ENCODE results near the gene INO80.
"Not testable (repeated sequence)": the region's sequence is repeated elsewhere in the genome, so short reads cannot be mapped to it uniquely, and the experiment has no call there.

Gene INO80

DNA sequence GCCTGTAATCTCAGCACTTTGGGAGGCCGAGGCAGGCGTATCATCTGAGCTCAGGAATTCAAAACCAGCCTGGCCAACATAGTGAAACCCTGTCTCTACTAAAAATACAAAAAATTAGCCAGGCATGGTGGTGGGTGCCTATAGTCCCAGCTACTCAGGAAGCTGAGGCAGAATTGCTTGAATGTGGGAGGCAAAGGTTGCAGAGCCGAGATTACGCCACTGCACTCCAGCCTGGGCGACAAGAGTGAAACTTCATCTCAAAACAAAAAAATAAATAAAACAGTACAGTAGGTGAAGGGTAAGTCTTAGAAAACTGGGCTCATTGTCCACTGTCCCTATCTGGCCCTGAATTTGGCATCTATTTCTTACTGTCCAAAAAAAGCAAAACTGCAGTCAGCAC, 37.2 kb downstream of the INO80 start:
- peaks cover 46 to 54% of the 10 kb centered on the region in 2 donors for H3K36me3 ChIP-seq (ENCODE audit: control insufficient read depth in 2 of 2, insufficient read depth in 2 of 2, low read length in 2 of 2)
- not testable (repeated sequence) for H3K27me3 ChIP-seq (ENCODE audit: control insufficient read depth in 1 of 2, insufficient read depth in 2 of 2, low read length in 2 of 2); H3K9ac ChIP-seq (ENCODE audit: low read length in 2 of 2); H3K9me3 ChIP-seq (ENCODE audit: control insufficient read depth in 2 of 2, low read length in 2 of 2); H3K4me1 ChIP-seq (ENCODE audit: control insufficient read depth, insufficient read depth, low read length); H3K4me3 ChIP-seq (ENCODE audit: low read length in 2 of 2); H3K27ac ChIP-seq (ENCODE audit: low read length)

DNA sequence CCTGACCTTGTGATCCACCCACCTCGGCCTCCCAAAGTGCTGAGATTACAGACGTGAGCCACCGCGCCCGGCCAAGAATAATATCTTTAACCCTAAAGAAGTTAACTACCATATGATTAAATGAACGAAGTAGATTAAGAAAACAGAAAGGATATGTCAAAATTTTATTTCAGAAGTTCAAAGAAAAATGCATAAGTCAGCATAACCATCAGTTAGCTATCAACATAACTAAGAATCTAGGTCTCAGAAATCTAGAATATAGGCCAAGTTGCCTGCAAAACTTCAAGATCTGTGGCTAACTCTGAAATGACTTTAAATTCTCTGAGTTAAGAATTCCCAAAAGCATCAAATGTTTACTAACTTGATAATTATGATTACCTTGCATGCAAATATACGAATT, 38.0 kb downstream of the INO80 start:
- no peaks in the 10 kb centered on the region for H3K27me3 ChIP-seq (ENCODE audit: control insufficient read depth in 1 of 2, insufficient read depth in 2 of 2, low read length in 2 of 2)
- H3K4me1 ChIP-seq (ENCODE audit: control insufficient read depth, insufficient read depth, low read length) = no peaks in the 10 kb centered on the region
- H3K27ac ChIP-seq (ENCODE audit: low read length) = no peak overlapping the region
- no peak overlapping the region for H3K9ac ChIP-seq (ENCODE audit: low read length in 2 of 2)
- no peaks in the 10 kb centered on the region for H3K9me3 ChIP-seq (ENCODE audit: control insufficient read depth in 2 of 2, low read length in 2 of 2)
- H3K36me3 ChIP-seq (ENCODE audit: control insufficient read depth in 2 of 2, insufficient read depth in 2 of 2, low read length in 2 of 2) = peaks cover 46 to 53% of the 10 kb centered on the region in 2 donors
- H3K4me3 ChIP-seq (ENCODE audit: low read length in 2 of 2) = no peak overlapping the region

DNA sequence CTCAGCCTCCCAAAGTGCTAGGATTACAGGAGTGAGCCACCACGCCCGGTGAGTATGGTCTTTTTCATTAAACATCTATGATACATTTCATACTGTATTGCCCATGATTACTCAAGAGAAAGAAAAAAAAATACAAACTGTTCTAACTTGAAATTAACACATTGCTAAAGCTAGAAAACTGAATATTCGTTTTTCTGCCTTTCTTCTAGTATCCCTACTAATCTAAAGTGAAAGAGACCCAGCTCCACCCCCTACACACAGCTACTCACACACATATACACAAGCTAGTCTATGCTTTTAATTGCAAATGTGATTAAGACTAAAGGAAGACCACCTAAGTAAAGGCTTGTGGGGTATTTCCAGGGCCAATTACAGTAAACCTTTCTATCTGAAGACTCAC, 43.1 kb downstream of the INO80 start:
- no peak overlapping the region for H3K9ac ChIP-seq (ENCODE audit: low read length in 2 of 2)
- H3K27me3 ChIP-seq (ENCODE audit: control insufficient read depth in 1 of 2, insufficient read depth in 2 of 2, low read length in 2 of 2) = no peaks in the 10 kb centered on the region
- H3K4me1 ChIP-seq (ENCODE audit: control insufficient read depth, insufficient read depth, low read length) = no peaks in the 10 kb centered on the region
- no peak overlapping the region for H3K4me3 ChIP-seq (ENCODE audit: low read length in 2 of 2)
- no peak overlapping the region for H3K27ac ChIP-seq (ENCODE audit: low read length)
- peaks cover 31 to 39% of the 10 kb centered on the region in 2 donors for H3K36me3 ChIP-seq (ENCODE audit: control insufficient read depth in 2 of 2, insufficient read depth in 2 of 2, low read length in 2 of 2)
- no peaks in the 10 kb centered on the region for H3K9me3 ChIP-seq (ENCODE audit: control insufficient read depth in 2 of 2, low read length in 2 of 2)

DNA sequence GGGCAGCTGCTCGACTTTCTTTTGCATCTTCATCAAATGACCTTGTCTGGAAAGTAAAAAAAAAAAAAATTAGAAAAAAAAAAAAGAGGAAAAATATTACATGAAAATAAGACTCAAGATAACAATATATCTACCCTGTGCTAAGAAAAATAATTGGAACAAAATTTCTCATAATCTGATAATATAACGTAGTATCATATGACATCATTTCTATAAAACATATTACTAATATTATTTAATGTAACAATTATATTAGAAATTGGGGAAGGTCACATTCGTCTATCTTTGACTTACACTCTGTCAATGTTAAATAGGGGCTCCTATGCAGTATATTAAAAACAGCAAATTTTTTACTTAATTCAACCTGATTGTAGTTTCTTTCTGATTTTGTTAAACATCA, 44.1 kb downstream of the INO80 start:
- Histone ChIP-seq H3K36me3 (ENCODE audit: control insufficient read depth in 2 of 2, insufficient read depth in 2 of 2, low read length in 2 of 2) (peaks cover 30 to 43% of the 10 kb centered on the region in 2 donors), H3K27me3 (ENCODE audit: control insufficient read depth in 1 of 2, insufficient read depth in 2 of 2, low read length in 2 of 2) (no peaks in the 10 kb centered on the region), H3K4me3 (ENCODE audit: low read length in 2 of 2) (no peak overlapping the region), H3K27ac (ENCODE audit: low read length) (no peak overlapping the region), H3K4me1 (ENCODE audit: control insufficient read depth, insufficient read depth, low read length) (no peaks in the 10 kb centered on the region), H3K9ac (ENCODE audit: low read length in 2 of 2) (no peak overlapping the region), H3K9me3 (ENCODE audit: control insufficient read depth in 2 of 2, low read length in 2 of 2) (no peaks in the 10 kb centered on the region)

DNA sequence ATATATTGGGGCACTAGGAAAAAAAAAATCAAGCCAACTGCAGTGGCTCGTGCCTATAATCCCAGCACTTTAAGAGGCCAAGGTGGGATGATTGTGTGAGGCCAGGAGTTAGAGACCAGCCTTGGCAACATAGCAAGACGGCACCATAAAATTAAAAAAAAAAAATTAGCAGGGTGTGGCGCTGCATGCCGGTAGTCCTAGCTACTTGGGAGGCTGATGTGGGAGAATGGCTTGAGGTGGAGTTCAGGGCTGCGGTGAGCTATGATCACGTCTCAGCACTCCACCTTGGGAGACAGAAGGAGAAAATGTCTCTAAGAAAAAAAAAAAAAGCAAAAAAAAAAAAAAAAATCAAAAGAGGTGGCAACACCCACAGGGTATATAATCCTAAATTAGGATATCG, 49.6 kb downstream of the INO80 start:
- Histone ChIP-seq H3K9me3 (ENCODE audit: control insufficient read depth in 2 of 2, low read length in 2 of 2) (no peaks in the 10 kb centered on the region), H3K4me1 (ENCODE audit: control insufficient read depth, insufficient read depth, low read length) (no peaks in the 10 kb centered on the region), H3K4me3 (ENCODE audit: low read length in 2 of 2) (no peak overlapping the region), H3K27ac (ENCODE audit: low read length) (no peak overlapping the region), H3K9ac (ENCODE audit: low read length in 2 of 2) (no peak overlapping the region), H3K27me3 (ENCODE audit: control insufficient read depth in 1 of 2, insufficient read depth in 2 of 2, low read length in 2 of 2) (no peaks in the 10 kb centered on the region), H3K36me3 (ENCODE audit: control insufficient read depth in 2 of 2, insufficient read depth in 2 of 2, low read length in 2 of 2) (peaks cover 25 to 37% of the 10 kb centered on the region in 2 donors)

DNA sequence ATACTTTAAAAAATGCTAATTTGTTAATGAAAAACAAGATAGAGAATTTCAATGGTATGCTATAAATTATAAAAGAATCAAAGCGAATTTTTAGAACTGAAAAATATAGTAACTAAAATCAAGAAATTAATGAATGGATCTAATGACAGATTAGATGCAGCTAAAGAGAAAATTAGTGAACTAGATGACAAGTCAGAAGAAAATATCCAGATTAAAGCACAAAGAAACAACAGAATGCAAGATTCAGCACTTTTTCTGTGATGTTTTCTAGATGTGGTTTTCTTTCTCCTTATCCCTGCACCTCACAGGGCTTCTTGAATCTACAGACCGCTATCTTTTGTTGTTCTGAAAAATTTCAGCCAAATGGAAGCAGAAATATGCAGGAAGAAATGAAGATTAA, 54.4 kb downstream of the INO80 start:
- peaks cover 38 to 42% of the 10 kb centered on the region in 2 donors for H3K36me3 ChIP-seq (ENCODE audit: control insufficient read depth in 2 of 2, insufficient read depth in 2 of 2, low read length in 2 of 2)
- no peak overlapping the region for H3K27ac ChIP-seq (ENCODE audit: low read length)
- H3K27me3 ChIP-seq (ENCODE audit: control insufficient read depth in 1 of 2, insufficient read depth in 2 of 2, low read length in 2 of 2) = no peaks in the 10 kb centered on the region
- H3K9me3 ChIP-seq (ENCODE audit: control insufficient read depth in 2 of 2, low read length in 2 of 2) = no peaks in the 10 kb centered on the region
- no peaks in the 10 kb centered on the region for H3K4me1 ChIP-seq (ENCODE audit: control insufficient read depth, insufficient read depth, low read length)
- no peak overlapping the region for H3K4me3 ChIP-seq (ENCODE audit: low read length in 2 of 2)
- H3K9ac ChIP-seq (ENCODE audit: low read length in 2 of 2) = no peak overlapping the region

DNA sequence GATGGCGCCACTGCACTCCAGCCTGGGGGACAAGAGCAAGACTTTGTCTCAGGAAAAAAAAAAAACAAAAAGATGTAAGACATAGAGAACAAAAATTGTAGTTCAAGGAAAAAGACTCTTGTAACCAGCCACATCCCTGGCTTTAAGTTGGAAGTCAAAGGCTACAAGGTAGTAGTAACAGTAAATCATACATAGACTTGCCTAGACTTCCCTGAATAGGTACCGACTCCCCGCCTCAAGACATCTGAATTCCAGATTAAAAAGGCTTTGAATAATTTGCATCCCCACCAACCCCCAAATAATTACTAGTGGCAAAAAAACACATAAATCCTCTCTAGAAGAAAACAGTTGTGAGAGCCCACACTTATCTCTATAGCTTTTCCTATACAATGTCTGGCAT, 55.6 kb downstream of the INO80 start:
- Histone ChIP-seq H3K27me3 (ENCODE audit: control insufficient read depth in 1 of 2, insufficient read depth in 2 of 2, low read length in 2 of 2) (no peaks in the 10 kb centered on the region), H3K9ac (ENCODE audit: low read length in 2 of 2) (no peak overlapping the region), H3K4me3 (ENCODE audit: low read length in 2 of 2) (no peak overlapping the region), H3K36me3 (ENCODE audit: control insufficient read depth in 2 of 2, insufficient read depth in 2 of 2, low read length in 2 of 2) (peaks cover 42 to 52% of the 10 kb centered on the region in 2 donors), H3K27ac (ENCODE audit: low read length) (no peak overlapping the region), H3K4me1 (ENCODE audit: control insufficient read depth, insufficient read depth, low read length) (no peaks in the 10 kb centered on the region), H3K9me3 (ENCODE audit: control insufficient read depth in 2 of 2, low read length in 2 of 2) (no peaks in the 10 kb centered on the region)

DNA sequence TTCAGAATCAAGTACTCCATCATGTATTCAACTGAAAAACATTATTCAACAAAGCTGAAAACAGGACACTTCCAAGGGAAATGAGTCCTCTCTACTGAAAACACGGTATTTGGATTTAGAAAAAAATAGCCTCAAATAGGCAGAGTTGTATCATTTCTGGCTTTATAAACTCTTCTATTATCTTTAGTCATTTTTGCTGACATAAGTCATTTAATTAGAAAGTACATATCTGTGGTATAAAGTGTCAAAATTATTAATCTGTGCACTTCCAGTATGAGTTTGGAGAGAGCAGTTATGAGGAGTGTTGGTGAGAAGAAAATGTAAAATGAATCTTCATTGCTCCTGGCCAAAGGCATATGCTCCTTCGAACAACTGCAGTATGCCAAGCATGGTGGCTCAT, 59.3 kb downstream of the INO80 start:
- peaks cover 44 to 45% of the 10 kb centered on the region in 2 donors for H3K36me3 ChIP-seq (ENCODE audit: control insufficient read depth in 2 of 2, insufficient read depth in 2 of 2, low read length in 2 of 2)
- H3K27ac ChIP-seq (ENCODE audit: low read length) = no peak overlapping the region
- no peaks in the 10 kb centered on the region for H3K27me3 ChIP-seq (ENCODE audit: control insufficient read depth in 1 of 2, insufficient read depth in 2 of 2, low read length in 2 of 2)
- no peaks in the 10 kb centered on the region for H3K4me1 ChIP-seq (ENCODE audit: control insufficient read depth, insufficient read depth, low read length)
- H3K4me3 ChIP-seq (ENCODE audit: low read length in 2 of 2) = no peak overlapping the region
- no peaks in the 10 kb centered on the region for H3K9me3 ChIP-seq (ENCODE audit: control insufficient read depth in 2 of 2, low read length in 2 of 2)
- no peak overlapping the region for H3K9ac ChIP-seq (ENCODE audit: low read length in 2 of 2)

DNA sequence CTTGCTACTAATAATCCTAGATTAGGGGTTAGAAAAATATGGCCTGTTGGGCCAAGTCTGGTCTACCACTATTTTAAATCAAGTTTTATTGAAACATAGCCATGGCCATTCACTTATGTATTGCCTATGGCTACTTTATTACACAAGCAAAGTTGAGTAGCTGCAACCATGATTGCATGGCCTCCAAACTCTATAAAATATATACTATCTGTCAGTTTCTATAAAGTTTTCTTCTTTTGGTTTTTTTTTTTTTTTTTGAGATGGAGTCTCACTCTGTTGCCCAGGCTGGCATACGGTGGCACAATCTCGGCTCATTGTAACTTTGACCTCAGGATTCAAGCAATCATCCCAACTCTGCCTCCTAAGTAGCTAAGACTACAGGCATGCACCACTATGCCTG, 60.4 kb downstream of the INO80 start:
- Histone ChIP-seq H3K4me3 (ENCODE audit: low read length in 2 of 2) (no peak overlapping the region), H3K9me3 (ENCODE audit: control insufficient read depth in 2 of 2, low read length in 2 of 2) (no peaks in the 10 kb centered on the region), H3K4me1 (ENCODE audit: control insufficient read depth, insufficient read depth, low read length) (no peaks in the 10 kb centered on the region), H3K27ac (ENCODE audit: low read length) (no peak overlapping the region), H3K9ac (ENCODE audit: low read length in 2 of 2) (no peak overlapping the region), H3K36me3 (ENCODE audit: control insufficient read depth in 2 of 2, insufficient read depth in 2 of 2, low read length in 2 of 2) (peaks cover 45 to 49% of the 10 kb centered on the region in 2 donors), H3K27me3 (ENCODE audit: control insufficient read depth in 1 of 2, insufficient read depth in 2 of 2, low read length in 2 of 2) (no peaks in the 10 kb centered on the region)

DNA sequence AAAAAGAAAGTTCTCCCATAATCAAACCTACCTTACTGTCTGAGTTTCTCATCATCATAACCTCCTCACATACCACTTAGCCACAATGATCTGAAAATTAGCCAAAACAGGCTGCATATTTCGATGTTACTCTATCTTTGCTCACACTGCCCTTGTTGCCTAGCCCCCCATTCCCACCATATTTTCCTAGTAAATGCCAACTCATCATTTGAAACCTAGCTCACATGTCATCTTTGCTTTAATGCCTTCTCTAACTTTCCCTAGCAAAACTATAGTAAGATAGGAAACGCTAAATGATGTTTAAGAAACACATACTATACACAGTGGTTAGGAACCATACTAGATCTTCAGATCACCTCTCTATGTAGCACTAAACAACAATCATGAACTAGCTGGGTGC, 64.9 kb downstream of the INO80 start:
- Histone ChIP-seq H3K9me3 (ENCODE audit: control insufficient read depth in 2 of 2, low read length in 2 of 2) (no peaks in the 10 kb centered on the region), H3K36me3 (ENCODE audit: control insufficient read depth in 2 of 2, insufficient read depth in 2 of 2, low read length in 2 of 2) (peaks cover 36 to 51% of the 10 kb centered on the region in 2 donors), H3K27ac (ENCODE audit: low read length) (no peak overlapping the region), H3K9ac (ENCODE audit: low read length in 2 of 2) (no peak overlapping the region), H3K4me1 (ENCODE audit: control insufficient read depth, insufficient read depth, low read length) (no peaks in the 10 kb centered on the region), H3K27me3 (ENCODE audit: control insufficient read depth in 1 of 2, insufficient read depth in 2 of 2, low read length in 2 of 2) (no peaks in the 10 kb centered on the region), H3K4me3 (ENCODE audit: low read length in 2 of 2) (no peak overlapping the region)

DNA sequence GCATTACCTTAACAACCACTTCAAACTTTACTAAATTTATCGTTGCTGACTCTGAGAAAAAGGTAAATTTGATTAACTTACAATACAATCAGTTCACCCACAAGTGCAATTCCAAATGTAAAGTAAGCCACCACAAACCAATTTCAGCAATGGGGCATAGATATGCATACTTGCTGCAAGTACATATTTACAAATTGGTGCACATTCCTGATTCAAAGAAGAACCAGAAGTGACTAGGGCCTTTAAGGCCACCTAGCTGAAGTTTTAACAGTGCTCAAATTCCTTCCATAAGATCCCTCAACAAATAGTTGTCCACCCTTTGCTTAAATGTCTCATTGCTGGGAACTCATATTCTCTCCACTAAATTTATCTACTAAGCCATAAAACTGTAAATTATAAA, 67.2 kb downstream of the INO80 start:
- Histone ChIP-seq H3K4me1 (ENCODE audit: control insufficient read depth, insufficient read depth, low read length) (no peaks in the 10 kb centered on the region), H3K36me3 (ENCODE audit: control insufficient read depth in 2 of 2, insufficient read depth in 2 of 2, low read length in 2 of 2) (peaks cover 36 to 44% of the 10 kb centered on the region in 2 donors)

More for the DNA sequence above, 67.2 kb downstream of the INO80 start:
- no peak overlapping the region for H3K9ac ChIP-seq (ENCODE audit: low read length in 2 of 2)
- no peak overlapping the region for H3K4me3 ChIP-seq (ENCODE audit: low read length in 2 of 2)
- no peaks in the 10 kb centered on the region for H3K9me3 ChIP-seq (ENCODE audit: control insufficient read depth in 2 of 2, low read length in 2 of 2)
- H3K27me3 ChIP-seq (ENCODE audit: control insufficient read depth in 1 of 2, insufficient read depth in 2 of 2, low read length in 2 of 2) = no peaks in the 10 kb centered on the region
- H3K27ac ChIP-seq (ENCODE audit: low read length) = no peak overlapping the region

All from stomach smooth muscle (tissue), 2 donors.